Left lung (tissue), 10 donors: ENCODE measurements around the gene SERPINA7. TPM values are rescaled to one million over a fixed set of nuclear protein-coding genes. Genes with fewer than 3 reads are reported as not detected.
"Not testable (repeated sequence)": the region's sequence is repeated elsewhere in the genome, so short reads cannot be mapped to it uniquely, and the experiment has no call there.

Experiments used
- ATAC-seq: fragments of 200-7000 bp; cut with Tn5 transposase; one replicate; pipeline ENCODE4 v1.9.1; 2020; ENCODE audit warnings: moderate library complexity
- DNase-seq, 4 donors: peaks; one replicate each; pipeline ENCODE4 v3.0.0-alpha.2; 2013 to 2020
- H3K27ac ChIP-seq, 2 donors: fragments of 200-600 bp; sonication (generic) in 1 of 2; one replicate each; pipeline versions ENCODE4 v1.5.0 to v1.8.0; 2020 to 2021
- H3K27me3 ChIP-seq, 2 donors: fragments of 200-600 bp; sonication (generic) in 1 of 2; one replicate each; pipeline versions ENCODE4 v1.5.0 to v1.8.0; 2020 to 2021
- H3K36me3 ChIP-seq, 2 donors: fragments of 200-600 bp; sonication (generic) in 1 of 2; one replicate each; pipeline versions ENCODE4 v1.5.0 to v1.8.0; 2020 to 2021
- H3K4me1 ChIP-seq, 2 donors: fragments of 200-600 bp; one replicate each; pipeline ENCODE4 v1.8.0; 2021
- H3K4me3 ChIP-seq, 2 donors: fragments of 200-600 bp; sonication (generic) in 1 of 2; one replicate each; pipeline versions ENCODE4 v1.5.0 to v1.8.0; 2020 to 2021; ENCODE audit warnings: mild to moderate bottlenecking in 1 of 2
- H3K9me3 ChIP-seq, 2 donors: fragments of 200-600 bp; sonication (generic) in 1 of 2; one replicate each; pipeline versions ENCODE4 v1.5.0 to v1.8.0; 2020 to 2021
- intact Hi-C, 2 donors: fragments of 100-400 bp; cut with DNase I; formaldehyde crosslinking; loops; one replicate each; pipeline versions ENCODE4 v1.11.2 to v1.14.2; 2022
- polyA plus RNA-seq, 6 donors: library from polyadenylated mRNA; unstranded; fragments of 120-200 nt; gene quantifications; one replicate each; pipeline ENCODE4 v1.2.1, GENCODE V29; 2013; ENCODE audit not compliant: insufficient read length in 6 of 6
- total RNA-seq, 2 donors: library from RNA; stranded (reverse); fragmentation: NEBNext Ultra II Directional; extraction: Animal tissue kit (Norgen Biotek cat#: 25700); gene quantifications; one replicate each; pipeline ENCODE4 v1.2.1, GENCODE V29; 2021
- TF ChIP-seq, protein P1 (sequence below), 2 donors: fragments of 200-600 bp; sonication (generic) in 1 of 2; IDR thresholded peaks; one replicate each; pipeline versions ENCODE4 v1.5.0 to v1.8.0; 2021; ENCODE audit warnings: antibody characterized with exemption in 2 of 2
- donor health status: DM: no; HTN: yes; CAD: no.
- donor health status: DM: no; HTN: no; CAD: no.

The SERPINA7 gene
- total and polyA plus RNA-seq, 8 donors, result not detected

DNA sequence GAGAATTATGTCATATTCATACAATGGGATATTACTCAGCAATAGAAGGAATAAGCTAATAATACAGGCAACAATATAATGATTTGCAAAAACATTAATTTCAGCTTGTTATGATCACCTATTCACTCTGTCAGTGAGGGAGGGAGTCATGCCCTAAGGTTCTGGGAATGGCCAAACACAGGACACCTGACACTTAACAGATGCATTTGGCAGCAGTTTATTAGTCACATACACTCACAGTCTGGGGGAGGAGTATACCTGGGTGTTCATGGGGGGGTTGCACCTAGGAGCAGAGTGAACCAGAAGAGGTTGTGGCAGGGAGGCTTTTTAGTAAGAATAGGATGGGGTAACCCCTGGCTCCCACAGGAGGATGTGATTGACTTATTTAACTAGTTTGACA is 38.3 kb downstream of the SERPINA7 start:
- TF ChIP-seq, protein P1, sequence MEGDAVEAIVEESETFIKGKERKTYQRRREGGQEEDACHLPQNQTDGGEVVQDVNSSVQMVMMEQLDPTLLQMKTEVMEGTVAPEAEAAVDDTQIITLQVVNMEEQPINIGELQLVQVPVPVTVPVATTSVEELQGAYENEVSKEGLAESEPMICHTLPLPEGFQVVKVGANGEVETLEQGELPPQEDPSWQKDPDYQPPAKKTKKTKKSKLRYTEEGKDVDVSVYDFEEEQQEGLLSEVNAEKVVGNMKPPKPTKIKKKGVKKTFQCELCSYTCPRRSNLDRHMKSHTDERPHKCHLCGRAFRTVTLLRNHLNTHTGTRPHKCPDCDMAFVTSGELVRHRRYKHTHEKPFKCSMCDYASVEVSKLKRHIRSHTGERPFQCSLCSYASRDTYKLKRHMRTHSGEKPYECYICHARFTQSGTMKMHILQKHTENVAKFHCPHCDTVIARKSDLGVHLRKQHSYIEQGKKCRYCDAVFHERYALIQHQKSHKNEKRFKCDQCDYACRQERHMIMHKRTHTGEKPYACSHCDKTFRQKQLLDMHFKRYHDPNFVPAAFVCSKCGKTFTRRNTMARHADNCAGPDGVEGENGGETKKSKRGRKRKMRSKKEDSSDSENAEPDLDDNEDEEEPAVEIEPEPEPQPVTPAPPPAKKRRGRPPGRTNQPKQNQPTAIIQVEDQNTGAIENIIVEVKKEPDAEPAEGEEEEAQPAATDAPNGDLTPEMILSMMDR (IDR thresholded peaks at IDR 0.05), result no peak
- H3K36me3 ChIP-seq, result no peaks in the 10 kb centered on the region
- H3K9me3 ChIP-seq, result no peaks in the 10 kb centered on the region
- DNase-seq (no peak), ATAC-seq (no peak)
- no peaks in the 10 kb centered on the region for H3K27me3 ChIP-seq
- intact Hi-C loops, result no loop called here
- no peaks in the 10 kb centered on the region for H3K4me1 ChIP-seq
- H3K4me3 ChIP-seq, result no peak overlapping the region
- no peak overlapping the region for H3K27ac ChIP-seq

DNA sequence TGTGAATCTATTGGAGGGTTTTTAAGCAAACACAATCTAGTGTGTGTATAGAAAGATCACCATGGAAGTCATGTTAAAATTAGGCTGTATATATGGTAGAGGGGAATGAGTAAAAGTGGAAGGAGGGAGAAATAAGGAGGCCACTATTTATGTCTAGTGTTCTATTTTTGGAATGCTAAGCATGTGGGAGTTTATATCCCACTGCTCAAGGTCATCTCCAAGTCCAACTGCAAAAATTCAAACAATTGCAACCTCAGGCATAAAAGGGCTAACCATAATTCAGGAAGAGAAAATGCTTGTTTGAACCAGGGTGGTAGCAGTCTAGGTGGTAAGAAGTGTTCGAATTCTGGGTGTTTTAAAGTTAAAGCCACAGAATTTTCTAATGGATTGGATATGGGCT is 39.2 kb downstream of the SERPINA7 start:
- Histone ChIP-seq H3K4me1 (no peaks in the 10 kb centered on the region), H3K27ac (no peak overlapping the region), H3K4me3 (no peak overlapping the region), H3K27me3 (no peaks in the 10 kb centered on the region), H3K36me3 (no peaks in the 10 kb centered on the region), H3K9me3 (no peaks in the 10 kb centered on the region)
- ATAC-seq, result no peak
- intact Hi-C loops, result no loop called here
- TF ChIP-seq, protein P1 (IDR thresholded peaks at IDR 0.05), result no peak
- DNase-seq, result no peak

DNA sequence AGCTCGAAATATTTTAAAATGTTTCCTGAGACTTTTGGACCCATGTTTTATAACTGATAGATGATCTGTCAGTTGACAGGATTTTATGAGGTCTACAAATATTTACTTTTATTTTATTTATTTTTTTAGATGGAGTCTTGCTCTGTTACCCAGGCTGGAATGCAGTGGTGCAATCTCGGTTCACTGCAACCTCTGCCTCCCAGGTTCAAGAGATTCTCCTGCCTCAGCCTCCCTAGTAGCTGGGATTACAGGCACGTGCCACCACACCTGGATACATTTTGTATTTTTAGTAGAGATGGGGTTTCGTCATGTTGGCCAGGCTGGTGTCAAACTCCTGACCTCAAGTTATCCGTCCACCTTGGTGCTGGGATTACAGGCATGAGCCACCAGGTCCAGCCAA is 50.0 kb downstream of the SERPINA7 start:
- ATAC-seq, H3K4me1 ChIP-seq, H3K4me3 ChIP-seq, DNase-seq, H3K27me3 ChIP-seq, H3K9me3 ChIP-seq, intact Hi-C loops, H3K36me3 ChIP-seq, H3K27ac ChIP-seq: not testable (repeated sequence)

Other genes starting within 250 kb of the SERPINA7 start
- 10 to 100 TPM in 1 of 2 donors, 1 to 10 TPM in 1; 1.1 to 16.1 TPM for gene NRK, start 216.2 kb downstream of the SERPINA7 start, total RNA-seq
- 1 to 10 TPM; 3.5 to 5.2 (median 4.3) TPM for gene NRK, start 216.2 kb downstream of the SERPINA7 start, polyA plus RNA-seq
- gene PWWP3B, start 129.6 kb upstream of the SERPINA7 start, total RNA-seq, result under 1 TPM; 0.13 to 0.87 TPM
- gene PWWP3B, start 129.6 kb upstream of the SERPINA7 start, polyA plus RNA-seq, result 1 to 10 TPM; 2.6 to 4.8 (median 4.5) TPM